OCI-LY3 (cell line): ENCODE data around the gene RHBDD2.

Experiments used
- CTCF ChIP-seq: fragments of 200-600, 300-600 bp; sonication (generic); IDR thresholded peaks from 2 replicates; pipeline ENCODE4 v1.5.1; 2014; ENCODE audit warnings: antibody characterized with exemption, low read length, low read depth
- EZH2phosphoT487 ChIP-seq: fragments of 200-600 bp; shearing (Covaris generic); IDR thresholded peaks from 2 replicates; pipeline ENCODE4 v1.6.1; 2018; ENCODE audit warnings: antibody characterized with exemption, mixed run types, low read depth

GRCh38 chr7:75889223-75889825, 10.5 kb downstream of the RHBDD2 start:
- TF ChIP-seq CTCF (no peak), EZH2phosphoT487 (no peak)
